ENCODE data around the gene APC. TPM values are rescaled to one million over a fixed set of nuclear protein-coding genes. Genes with fewer than 3 reads are reported as not detected.

Gene APC
- total and polyA plus RNA-seq, 8 donors: 4.2 to 24.0 (median 14.7) TPM

- no peak for TF ChIP-seq CTCF (IDR thresholded peaks at IDR 0.05)
- H3K4me1 ChIP-seq: no peaks in the 10 kb centered on the region
- peaks cover 0 to 10% (median 0%) of the 10 kb centered on the region in 3 donors for H3K36me3 ChIP-seq
- FAIRE-seq (no peak), DNase-seq (no peak), ATAC-seq (no peak)
- H3K27ac ChIP-seq: no peak overlapping the region
- no peaks in the 10 kb centered on the region for H3K9me3 ChIP-seq
- H3K27me3 ChIP-seq: no peaks in the 10 kb centered on the region
- no peak overlapping the region for H3K4me3 ChIP-seq
- WGBS, 2 donors: 67 to 78% methylated on average over 3 of the region's 3 CpGs
- intact Hi-C loops (cut with DNase I): no loop called here
These were observed 57.7 kb downstream of the APC start for GRCh38 chr5:112795342-112795741.

GRCh38 chr5:112795944-112796678, 58.4 kb downstream of the APC start:
- intact Hi-C loops (cut with DNase I): no loop called here
- no peak for TF ChIP-seq CTCF (IDR thresholded peaks at IDR 0.05)
- Histone ChIP-seq H3K27me3 (no peaks in the 10 kb centered on the region), H3K27ac (no peak overlapping the region), H3K36me3 (peaks cover 0 to 10% (median 0%) of the 10 kb centered on the region in 3 donors), H3K9me3 (no peaks in the 10 kb centered on the region), H3K4me3 (no peak overlapping the region), H3K4me1 (no peaks in the 10 kb centered on the region)
- no peak for ATAC-seq
- no peak for DNase-seq
- FAIRE-seq: no peak
- WGBS, 2 donors: 82 to 92% methylated on average over 2 of the region's 2 CpGs

GRCh38 chr5:112799661-112800060, 62.0 kb downstream of the APC start:
- H3K27ac ChIP-seq: no peak overlapping the region
- intact Hi-C loops (cut with DNase I): no loop called here
- no peak overlapping the region for H3K4me3 ChIP-seq
- TF ChIP-seq CTCF (IDR thresholded peaks at IDR 0.05): no peak
- no peaks in the 10 kb centered on the region for H3K36me3 ChIP-seq
- H3K4me1 ChIP-seq: no peaks in the 10 kb centered on the region
- ATAC-seq (no peak), DNase-seq (no peak), FAIRE-seq (no peak)
- WGBS, 2 donors: 88 to 89% methylated on average over 3 of the region's 3 CpGs
- H3K27me3 ChIP-seq: no peaks in the 10 kb centered on the region
- no peaks in the 10 kb centered on the region for H3K9me3 ChIP-seq

DNA sequence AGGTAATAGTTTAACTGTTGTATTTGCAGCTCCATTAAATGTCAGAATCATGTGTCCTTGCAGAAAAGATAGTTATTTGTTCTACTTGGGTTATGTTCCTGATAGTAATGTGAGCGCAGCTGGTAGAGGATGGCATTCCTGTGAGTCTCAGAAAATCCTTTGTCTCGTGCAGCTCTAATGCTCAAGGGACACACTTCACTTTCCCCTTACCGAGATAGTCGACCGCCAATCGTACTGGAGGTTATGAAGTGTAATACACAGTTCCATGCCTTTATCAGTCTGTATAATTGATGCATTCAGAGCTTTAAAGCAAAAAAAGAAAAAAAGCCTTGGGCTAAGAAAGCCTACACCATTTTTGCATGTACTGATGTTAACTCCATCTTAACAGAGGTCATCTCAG, 63.2 kb downstream of the APC start:
- WGBS, 2 donors: 91 to 95% methylated on average over 6 of the region's 6 CpGs
- Histone ChIP-seq H3K36me3 (no peaks in the 10 kb centered on the region), H3K9me3 (no peaks in the 10 kb centered on the region), H3K4me3 (no peak overlapping the region), H3K27ac (no peak overlapping the region), H3K27me3 (no peaks in the 10 kb centered on the region), H3K4me1 (no peaks in the 10 kb centered on the region)
- intact Hi-C loops (cut with DNase I): no loop called here
- FAIRE-seq: no peak
- TF ChIP-seq CTCF (IDR thresholded peaks at IDR 0.05): no peak
- ATAC-seq: no peak
- no peak for DNase-seq

GRCh38 chr5:112811023-112811422, 73.3 kb downstream of the APC start:
- Histone ChIP-seq H3K27me3 (no peaks in the 10 kb centered on the region), H3K27ac (no peak overlapping the region), H3K4me3 (no peak overlapping the region), H3K4me1 (no peaks in the 10 kb centered on the region), H3K36me3 (peaks cover 0 to 12% (median 0%) of the 10 kb centered on the region in 3 donors), H3K9me3 (no peaks in the 10 kb centered on the region)
- no peak for TF ChIP-seq CTCF (IDR thresholded peaks at IDR 0.05)
- intact Hi-C loops (cut with DNase I): no loop called here
- WGBS, 2 donors: 96 to 100% methylated on average over 1 of the region's 1 CpG
- ATAC-seq (no peak), DNase-seq (no peak), FAIRE-seq (no peak)

Measured in pancreas (tissue), 10 donors.